GM18868 (cell line): Measurements from ENCODE around the gene GABRP.
"Not testable (repeated sequence)": the region's sequence is repeated elsewhere in the genome, so short reads cannot be mapped to it uniquely, and the experiment has no call there.

Experiments used
- ATAC-seq: cut with Tn5 transposase; IDR thresholded peaks from one replicate; pipeline ENCODE4 v1.9.1; 2021; ENCODE audit warnings: mild to moderate bottlenecking, moderate library complexity; ENCODE audit not compliant: unreplicated experiment

Gene GABRP

DNA sequence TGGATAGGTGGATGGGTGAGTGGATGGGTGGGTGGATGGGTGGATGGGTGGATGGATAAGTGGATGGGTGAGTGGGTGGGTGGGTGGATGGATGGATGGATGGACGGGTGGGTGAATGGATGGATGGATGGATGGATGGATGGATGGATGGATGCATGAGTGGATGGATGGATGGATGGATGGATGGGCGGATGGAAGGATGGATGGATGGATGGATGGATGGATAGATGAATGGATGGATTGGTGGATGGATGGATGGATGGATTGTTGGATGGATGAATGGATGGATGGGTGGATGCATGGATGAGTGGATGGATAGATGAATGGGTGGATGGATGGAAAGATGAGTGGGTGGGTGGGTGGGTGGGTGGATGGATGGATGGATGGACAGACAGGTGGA is 29.0 kb upstream of the GABRP start:
- not testable (repeated sequence) for ATAC-seq

DNA sequence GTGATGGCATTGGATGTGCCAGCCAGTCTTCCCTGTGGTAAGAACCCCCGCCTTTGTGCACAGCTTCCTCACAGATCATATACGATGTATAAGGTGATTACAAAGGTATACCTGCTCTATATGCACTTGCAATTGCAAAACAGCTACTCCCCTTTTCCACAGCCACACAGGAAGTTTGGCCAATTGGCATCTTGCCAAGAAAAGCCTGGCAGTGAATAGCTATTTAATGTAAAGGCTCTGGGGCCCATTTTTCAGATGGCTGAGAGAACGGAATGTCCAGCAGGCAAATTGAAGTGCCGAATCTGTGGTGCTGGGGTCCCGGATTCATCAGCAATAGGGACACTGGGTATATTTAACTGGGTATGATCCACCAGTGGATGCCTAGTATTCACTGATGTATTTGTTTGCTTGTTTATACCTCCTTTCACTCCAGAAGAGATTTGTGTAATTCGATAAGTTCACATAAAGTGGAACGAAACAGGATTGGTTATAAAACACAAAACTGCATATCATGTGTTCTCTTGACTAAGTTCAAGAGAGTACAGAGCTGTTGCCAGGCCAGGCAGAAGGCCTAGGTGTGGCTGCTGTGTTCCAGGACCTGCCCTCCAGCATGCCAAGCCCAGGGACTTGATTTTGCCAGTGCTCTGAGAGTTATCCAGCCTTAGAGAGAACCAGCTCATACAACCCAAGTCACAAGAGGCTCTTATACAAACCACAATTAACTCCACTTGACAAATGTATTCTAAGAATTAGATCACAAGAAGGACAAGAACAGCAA is 27.7 kb upstream of the GABRP start:
- ATAC-seq = no peak

DNA sequence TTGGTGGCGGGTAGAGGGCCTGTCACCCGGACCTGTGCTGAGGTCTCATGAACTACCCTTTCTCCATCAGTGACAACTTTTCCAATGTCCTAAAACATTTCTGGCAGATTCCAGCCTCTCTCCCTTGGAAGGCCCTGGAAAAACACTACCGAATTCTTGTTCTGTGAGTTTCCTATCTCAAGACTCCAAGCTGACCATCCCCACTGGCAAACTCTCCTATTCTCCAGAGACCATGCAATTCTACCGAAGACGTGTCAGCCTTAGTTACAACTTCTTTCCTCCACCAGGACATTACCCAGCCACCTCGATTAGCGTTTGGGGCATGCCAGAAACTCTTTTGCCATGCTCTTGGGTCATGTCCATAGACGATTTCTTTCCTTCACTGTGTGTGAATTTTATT is 26.8 kb upstream of the GABRP start:
- ATAC-seq = no peak

DNA sequence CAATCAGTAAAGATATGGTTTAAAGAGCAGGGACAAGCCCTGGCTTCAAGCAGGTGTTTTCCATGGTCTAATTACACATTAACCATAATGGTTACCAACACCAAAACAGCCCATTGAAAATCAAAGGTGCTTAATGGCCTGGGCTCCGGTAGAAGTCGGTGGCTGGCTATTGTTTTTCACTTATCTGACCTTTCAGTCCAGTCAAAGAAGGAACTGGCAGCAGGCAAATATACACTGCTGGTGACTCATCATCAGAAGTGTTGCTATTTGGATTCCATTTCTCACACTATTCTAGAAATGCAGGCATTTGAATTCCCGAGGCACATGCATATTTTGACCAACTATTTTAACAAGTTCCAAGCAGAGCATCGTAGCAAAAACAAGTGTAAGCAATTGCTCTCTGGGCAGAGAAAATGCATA is 26.3 kb upstream of the GABRP start:
- ATAC-seq = no peak

DNA sequence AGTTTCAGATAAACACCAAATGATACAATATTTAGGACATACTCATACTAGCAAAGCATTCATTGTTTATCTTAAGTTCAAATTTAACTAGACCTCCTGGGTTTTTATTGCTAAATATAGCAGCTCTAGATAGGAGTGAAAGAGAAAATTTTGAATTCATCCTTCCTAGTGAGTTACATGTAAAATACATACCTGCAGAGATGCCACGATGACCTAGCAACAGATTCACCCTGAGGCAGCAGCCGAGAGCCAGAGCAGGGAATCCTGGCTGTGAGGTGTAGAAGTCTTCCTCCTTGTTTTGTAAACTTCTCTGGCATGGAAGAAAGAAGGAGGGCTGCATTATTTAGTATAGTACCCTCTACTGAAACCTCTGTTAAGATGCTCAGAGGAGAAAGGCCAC is 25.9 kb upstream of the GABRP start:
- no peak for ATAC-seq

DNA sequence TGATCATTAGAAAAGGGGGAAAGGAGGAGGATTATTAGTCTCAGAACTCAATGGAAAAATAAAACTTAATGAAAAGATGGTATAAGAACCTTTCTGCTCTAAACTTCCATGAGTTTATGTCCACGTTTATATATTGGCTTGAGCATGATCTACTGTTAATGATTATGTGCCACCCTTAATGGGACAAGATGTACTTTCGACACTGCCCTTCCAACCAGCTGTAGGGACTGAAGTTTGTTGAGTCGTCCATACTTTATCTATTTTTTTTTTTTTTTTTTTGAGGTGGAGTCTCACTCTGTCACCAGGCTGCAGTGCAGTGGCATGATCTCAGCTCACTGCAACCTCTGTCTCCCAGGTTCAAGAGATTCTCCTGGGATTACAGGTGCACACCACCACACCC is 25.0 kb upstream of the GABRP start:
- no peak for ATAC-seq

DNA sequence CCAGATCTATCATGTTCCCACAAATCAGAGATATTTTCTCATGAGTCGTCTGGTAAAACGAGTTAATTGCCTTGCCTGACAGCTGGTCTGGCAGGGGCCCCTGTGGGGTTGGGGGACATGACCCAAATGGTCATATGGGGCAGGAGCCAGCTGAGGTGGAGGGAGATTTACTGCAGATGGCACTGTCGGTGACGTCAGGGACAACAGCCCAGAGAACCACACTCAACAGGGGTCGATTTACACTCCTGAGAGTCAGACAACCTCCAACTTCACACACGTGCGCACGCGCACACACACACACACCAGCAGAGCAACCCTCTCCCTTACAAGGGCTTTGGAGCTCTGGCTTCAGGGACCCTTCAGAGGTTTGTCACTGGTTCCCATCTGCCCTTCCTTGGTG is 23.4 kb upstream of the GABRP start:
- no peak for ATAC-seq

DNA sequence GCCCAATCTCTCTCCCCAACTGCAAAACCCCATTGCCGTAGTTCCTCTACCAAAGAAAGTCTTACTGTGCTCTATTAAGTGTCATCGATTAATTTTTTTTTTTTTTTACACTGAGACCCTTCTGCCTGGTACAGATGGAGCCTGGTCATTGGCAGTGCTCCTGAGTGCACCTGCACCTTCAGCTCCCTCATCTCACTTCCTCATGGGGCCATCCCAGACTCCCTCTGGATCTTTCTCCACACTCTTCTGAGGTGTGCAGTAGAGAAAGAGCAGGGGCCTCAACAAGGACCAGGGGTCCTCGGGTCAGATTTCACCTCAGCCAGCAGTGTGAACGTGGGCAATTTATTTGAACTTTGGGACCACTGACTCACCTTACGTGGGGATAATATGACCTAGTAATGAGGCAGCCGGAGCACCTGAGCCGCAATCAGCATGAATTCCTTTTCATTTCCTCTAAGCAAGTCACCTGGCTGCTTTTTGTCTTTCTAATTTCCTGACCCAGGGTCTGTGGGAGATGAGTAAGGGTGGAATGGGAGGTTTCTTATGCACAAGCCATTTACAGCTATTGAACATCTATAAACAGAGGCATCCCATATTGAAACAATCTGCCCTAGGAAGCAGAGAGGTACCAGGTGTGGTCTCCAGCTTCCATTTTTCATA is 22.3 kb upstream of the GABRP start:
- no peak for ATAC-seq

DNA sequence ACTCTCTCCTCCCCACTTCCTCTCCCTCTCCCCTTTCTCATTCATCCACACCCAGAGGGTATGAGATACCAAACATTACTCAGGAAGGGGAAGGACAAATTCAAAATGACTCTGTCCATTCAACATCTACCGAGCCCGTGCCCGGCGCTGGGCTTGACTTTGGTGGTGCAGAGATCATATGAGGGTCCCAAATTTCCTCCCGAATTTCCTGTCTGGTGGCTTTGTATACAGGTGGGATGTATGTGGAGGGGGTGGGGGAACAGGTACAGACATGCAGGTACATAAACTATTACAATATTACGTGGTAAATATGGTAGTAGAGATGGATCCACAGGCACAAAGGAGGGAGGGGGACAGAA is 21.8 kb upstream of the GABRP start:
- no peak for ATAC-seq

DNA sequence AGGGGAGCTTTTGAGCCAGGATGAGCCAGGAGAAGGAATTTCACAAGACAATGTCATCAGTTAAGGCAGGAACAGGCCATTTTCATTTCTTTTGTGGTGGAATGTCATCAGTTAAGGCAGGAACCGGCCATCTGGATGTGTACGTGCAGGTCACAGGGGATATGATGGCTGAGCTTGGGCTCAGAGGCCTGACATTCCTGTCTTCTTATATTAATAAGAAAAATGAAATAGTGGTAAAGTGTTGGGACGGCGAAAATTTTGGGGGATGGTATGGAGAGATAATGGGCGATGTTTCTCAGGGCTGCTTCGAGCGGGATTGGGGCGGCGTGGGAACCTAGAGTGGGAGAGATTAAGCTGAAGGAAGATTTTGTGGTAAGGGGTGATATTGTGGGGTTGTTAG is 21.2 kb upstream of the GABRP start:
- not testable (repeated sequence) for ATAC-seq

DNA sequence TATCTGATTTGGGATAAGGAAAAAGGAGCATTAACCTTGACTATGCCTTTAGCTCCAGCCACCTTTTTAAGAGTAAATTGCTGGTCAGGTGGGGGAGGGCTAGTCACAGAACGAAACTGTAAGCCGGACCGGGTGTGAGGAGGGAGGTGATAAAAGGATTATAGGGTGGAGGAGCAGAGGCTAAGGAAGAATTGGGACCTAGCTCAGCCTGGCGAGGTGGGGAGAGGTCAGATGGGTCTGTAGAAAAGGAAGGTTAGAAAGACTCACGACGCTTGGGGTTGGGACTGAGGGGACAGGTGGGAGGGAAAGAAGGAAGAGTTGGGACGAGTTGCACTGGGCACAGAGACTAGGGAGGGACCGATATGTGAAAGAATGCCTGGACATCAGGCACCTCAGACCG is 17.7 kb upstream of the GABRP start:
- ATAC-seq = not testable (repeated sequence)

DNA sequence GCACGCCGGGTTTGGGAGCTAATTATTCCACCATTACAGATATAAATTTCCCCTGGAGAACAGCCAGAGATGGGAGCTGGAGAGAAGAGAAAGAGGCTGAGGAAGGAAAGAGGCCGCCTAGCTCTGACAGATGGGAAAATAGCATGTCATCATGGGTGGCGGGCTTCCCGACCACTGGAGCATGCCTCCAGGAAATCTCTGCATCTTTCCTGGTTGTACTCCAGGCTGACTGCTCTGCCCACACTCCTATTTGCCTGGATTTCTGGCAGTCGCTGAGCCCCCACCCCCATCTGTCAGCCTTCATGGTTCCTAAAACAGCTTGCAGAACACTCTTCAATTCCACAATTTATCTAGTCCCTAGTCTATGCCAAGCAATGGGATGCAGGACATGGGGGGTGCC is 14.3 kb upstream of the GABRP start:
- ATAC-seq = no peak

DNA sequence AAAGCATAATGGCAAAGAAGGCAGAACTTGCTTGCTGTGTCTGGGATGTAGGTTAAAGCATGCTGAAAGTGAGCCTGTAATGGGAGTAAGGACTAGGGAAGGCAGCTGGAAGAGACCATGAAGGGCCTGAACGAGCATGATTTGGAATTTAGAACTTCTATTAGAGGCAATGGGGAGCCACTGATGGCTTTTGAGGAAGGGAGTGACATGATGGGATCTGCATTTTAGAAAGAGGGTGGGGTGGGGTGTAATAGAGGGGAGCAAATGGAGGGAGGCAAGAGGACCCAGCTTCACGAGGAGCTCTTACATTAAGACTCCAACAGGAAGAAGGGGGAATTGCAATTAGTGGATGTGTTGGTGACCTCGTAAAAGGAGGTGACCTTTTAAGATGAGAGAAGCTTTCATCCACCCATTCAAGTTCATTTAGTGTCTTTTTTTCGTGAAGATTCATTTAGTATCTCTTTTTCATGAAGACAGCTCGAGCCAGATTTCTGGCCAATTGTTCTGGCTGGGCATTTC is 13.6 kb upstream of the GABRP start:
- ATAC-seq = no peak

DNA sequence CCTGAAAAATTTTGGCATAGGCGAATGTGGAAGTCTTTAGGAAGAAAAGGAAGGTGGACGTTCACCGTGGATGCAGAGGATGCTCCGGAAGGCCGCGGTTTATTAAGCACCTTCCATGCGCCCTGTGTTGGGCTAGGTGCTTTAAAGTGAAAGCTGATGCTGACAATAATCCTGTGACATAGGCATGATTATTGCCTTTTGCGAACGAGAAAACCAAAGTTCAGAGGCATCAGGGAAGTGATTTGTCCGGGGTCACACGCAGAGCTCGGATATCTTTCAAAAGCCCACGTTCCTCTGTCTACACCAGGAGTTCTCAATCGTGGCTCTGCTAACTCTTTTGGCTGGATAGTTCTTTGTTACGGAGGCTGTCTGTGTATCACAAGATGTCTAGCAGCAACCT is 12.0 kb upstream of the GABRP start:
- ATAC-seq = no peak

DNA sequence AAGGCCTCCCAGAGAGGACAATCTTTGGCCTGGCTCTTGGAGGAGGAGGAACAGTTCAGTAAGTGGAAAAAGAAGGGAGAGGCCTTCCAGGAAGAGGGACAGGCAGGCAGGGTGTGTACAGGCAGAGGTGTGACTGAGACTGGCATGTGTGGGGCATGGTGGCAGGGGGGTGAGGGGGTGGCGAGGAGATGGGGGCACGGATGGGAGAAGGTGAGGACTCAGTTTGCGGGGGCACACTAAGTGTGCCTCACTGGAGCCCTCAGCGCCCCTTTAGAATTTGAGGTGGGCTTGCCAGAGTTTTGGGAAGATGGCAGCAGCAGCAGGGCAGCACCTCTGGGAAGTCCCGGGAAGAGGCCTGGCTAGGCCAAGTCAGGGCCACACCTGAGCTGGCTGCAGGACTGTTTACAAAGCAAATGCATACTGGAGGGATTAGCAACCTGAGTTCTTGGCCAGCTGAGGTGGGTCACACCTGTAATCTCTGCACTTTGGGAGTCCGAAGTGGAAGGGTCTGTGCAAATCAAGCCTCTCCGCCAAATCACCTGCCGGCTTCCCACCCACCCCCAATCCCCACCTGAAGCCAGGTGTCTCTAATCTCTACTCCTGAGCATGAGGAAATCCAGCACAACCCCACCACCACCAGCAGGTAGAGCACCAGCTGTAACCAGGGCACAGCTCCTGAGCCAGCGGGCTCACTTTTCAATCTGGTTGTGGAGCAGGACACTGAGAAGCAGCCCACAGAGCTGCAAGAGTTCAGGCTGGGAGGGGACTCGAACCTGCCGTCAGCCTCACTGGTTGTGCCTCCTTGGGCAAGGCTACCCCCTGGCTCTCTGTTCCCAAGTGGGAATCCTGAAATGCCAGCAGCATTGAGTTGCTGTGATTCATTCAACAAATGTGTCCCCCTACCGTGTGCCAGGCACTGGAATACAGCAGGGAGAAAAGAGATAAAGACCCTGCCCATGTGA is 10.2 kb upstream of the GABRP start:
- no peak for ATAC-seq

DNA sequence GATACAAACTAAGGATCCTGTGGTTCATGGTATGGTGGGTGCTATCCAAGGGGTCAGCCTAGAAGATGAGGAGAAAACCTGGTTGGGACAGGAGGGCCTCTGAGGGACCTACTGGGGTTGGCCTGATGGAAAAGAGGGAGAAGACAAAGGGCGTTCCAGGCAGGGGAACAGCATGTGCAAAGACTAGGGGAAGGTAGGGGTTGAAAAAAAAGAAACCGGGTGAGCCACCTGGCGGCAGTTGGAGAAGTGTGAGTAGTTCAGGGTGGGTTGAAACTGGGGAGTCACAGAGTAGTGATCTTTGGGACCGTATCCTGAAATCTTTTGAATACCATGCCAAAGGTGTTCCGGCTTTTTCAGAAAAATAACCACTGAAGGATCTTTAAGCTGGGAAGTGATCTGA is 8.7 kb upstream of the GABRP start:
- ATAC-seq = no peak

DNA sequence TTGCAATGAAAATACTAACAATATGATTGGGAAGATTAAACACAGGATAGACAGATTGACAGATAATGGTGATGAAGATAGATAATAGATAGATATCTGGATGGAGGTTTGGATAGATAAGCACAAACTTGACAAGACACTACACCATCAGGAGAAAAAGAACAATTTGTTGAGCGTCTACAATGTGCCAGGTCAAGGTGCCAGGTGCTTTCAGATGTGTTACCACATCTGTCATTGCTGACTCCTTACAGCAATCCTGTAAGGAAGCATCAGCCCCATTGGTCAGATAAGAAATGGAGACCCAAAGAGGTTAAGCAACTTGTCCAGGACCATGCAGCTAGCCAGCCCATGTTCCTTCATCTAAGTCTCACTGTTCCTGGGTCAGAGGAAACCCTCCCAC is 1.6 kb upstream of the GABRP start:
- no peak for ATAC-seq

DNA sequence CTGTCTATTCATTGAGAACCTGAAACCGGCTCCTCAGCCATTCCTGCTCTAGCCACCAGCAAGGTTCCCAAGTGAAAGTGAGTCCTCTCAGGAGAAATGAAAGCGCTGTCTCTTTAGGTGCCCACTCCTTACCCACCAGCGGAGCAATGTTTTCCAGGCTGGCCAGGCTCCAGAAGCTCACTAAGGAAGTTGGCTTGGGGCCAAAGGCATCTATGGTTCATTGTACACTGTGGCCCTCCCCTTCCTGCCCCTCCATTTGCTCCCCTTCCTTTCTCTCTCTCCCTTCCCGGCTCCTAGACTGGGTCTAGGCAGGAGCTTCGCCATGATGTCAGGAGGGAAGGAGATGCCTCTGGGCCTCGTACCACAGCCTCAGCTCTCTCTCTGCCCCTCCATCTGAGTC is 1.1 kb upstream of the GABRP start:
- ATAC-seq = no peak

DNA sequence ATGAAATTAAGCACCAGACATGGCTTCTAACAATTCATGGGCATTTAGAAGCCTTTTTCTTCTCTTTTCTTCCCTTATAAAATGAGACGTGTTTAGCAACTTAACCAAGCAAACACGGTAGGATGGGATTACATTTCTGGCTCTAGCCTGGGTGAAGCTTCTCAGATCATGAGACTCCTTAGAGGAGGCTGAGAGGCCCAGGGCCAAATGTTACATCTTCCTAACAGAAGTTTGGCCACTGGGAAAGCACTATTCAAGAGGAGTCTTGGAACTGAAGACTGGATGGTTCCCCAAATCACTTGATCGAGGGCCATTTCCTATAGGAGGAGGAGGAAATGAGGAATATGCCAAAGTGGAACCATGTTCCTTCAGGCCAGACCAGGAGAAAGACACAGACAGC is 1.9 kb downstream of the GABRP start:
- ATAC-seq = no peak

DNA sequence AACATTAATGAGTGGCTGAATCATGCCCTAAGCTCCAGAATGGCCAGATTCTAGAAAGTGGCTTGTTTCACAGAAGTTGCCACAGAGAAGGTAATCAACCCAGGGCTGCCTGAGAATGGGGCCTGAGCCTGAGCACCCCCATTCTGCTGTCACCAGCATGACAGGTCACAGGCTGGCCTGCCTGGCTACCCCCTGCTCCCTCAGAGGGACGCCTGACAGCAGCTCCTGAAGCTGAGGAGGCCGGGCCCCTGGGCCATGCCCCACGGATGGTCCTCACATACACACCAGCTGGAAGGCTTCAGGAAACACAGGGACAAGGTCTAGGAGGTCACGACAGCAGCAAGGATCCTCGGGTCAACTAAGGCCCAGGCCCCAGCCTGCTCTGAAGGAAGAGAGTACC is 3.7 kb downstream of the GABRP start:
- ATAC-seq = no peak

DNA sequence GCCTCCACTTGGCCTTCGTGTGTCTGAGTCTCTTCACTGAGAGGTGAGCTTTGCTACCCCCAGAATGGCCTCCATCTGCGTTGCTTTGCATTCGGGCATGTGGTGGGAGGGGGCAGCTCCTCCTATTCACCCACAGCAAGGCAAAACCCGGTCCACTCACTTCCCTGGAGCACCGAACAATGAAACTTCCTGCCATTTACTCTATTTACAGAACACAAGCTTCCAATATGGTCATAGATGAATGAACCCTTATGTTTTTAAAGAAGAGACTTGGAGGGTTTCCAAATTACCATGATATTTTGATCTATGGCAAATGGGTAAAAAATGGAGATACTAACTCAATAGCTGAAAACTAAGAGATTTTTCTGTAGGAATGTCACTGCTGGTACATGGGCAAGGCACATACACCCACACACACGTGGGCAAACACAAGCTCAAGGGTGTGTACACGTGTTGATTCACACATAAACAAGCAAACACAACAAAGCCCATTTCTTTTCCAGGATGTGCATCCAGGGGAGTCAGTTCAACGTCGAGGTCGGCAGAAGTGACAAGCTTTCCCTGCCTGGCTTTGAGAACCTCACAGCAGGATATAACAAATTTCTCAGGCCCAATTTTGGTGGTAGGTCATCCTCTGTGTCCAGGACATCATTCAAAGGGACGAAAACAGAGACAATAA is 5.2 kb downstream of the GABRP start:
- ATAC-seq = no peak
